LoVo (cell line): ENCODE measurements around the gene MAPKAPK5.
"Not testable (repeated sequence)": the region's sequence is repeated elsewhere in the genome, so short reads cannot be mapped to it uniquely, and the experiment has no call there.

ENCODE experiments used
- DNase-seq: peaks from one replicate; pipeline ENCODE4 v3.0.0-alpha.2; 2016; ENCODE audit warnings: low spot score

The MAPKAPK5 gene

DNA sequence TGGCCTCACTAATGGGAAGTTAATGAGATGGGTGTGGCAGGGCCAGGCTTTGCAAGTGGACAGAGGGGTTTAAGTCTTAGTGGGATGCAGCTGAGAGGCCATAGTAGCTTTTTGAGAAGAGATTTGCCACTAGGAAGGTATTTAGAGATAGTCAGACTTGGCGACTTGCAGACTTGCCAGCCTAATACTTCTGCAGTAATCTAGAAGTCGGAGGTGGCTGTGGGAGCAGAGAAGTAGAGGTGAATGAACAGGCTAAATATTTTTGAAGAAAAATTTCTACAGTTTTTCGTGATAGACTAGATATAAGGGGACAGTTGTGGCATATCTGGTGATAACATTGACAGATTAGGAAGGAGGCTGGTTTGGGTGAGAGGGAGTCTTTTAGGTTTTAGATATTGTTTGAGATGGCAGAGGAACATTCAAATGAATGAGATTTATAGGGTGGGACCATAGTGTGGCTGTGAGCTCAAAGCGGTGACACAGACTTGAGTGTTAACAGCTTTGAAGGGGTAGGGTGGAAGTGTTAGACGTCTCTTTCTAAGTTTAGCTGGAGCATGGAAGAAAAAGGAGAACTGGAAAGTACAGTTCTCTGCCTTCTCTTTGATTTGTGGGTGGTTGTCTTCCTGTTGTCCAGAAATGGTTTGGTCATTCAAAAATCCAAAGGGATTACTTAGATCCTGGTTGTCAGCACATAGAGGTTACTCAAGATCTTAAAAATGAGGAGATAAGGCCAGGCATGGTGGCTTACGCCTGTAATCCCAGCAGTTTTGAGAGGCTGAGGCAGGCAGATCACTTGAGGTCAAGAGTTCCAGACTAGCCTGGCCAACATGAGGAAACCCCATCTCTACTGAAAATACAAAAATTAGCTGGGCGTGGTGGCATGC, 44.9 kb downstream of the MAPKAPK5 start:
- no peak for DNase-seq

DNA sequence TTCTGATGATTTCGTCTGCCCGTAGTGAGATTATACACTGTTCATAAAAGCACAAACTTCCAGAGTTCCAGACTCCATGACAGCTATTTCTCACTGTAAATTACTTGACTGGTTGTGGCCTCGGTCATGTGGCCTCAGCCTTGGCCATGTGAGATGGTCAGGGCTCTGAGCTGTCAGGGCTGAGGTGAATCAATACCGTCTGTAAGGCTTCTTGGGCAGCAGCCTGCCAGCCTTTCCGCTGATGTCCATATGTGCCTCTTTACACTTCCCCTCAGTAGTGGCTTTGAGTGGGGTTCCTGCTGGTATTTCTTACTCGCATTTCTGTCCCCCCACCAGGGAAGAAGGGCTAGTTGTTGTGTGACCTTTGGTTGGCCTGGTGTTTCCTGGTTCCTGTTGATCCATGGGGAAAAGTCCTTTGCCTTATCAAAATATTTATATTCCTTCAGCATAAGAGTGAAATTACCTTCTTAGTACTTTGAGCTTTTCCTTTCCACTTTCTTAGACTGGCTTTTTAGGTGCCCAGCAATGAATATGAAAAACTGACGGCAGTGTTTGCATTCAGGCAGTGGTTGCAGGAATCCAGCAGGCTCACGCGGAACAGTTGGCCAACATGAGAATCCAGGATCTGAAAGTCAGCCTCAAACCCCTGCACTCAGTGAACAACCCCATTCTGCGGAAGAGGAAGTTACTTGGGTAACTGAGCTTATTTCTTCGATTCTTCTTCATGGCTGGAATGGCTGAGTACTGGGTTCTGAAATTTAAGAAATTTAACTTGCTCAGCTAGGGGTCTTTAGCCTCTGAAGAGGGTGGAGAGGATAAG, 46.1 kb downstream of the MAPKAPK5 start:
- DNase-seq, result no peak

DNA sequence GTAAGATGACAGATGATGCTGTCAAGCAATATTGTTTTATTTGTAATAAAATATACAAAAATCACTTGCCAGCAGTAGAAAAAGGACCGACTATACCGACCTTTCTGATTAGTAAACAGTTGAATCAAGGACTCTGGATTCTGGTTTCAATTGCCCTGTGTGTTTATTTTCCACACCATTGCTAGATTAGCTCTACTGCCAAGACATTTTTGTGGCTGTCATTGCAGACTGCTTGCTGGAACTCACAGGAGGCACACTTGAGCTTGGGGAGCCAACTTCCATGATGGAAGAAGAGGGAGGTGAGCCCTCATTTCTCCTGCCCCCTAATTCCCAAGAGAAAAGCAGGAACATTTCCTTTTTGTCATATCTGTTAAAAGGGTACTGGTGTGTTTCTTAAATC, 51.3 kb downstream of the MAPKAPK5 start:
- DNase-seq, result no peak

DNA sequence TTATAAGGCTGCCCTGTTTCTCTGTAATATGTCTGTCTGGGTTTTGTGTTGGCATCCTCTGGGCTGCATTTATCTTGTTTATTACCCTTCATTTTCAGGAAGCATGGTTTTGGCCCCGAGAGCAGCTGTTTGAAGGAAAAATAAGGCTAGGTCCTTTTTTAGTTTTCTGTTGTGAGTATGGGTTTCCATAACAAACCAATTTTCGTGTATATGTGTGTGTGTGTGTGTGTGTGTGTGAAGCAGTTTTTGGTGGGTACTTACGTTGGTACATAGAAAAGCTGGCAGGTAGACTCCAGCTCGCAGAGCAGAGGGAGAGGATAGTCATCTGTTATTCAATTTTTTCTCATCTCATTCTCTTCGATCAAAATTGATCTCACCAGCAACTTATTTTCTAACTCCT, 52.5 kb downstream of the MAPKAPK5 start:
- no peak for DNase-seq

DNA sequence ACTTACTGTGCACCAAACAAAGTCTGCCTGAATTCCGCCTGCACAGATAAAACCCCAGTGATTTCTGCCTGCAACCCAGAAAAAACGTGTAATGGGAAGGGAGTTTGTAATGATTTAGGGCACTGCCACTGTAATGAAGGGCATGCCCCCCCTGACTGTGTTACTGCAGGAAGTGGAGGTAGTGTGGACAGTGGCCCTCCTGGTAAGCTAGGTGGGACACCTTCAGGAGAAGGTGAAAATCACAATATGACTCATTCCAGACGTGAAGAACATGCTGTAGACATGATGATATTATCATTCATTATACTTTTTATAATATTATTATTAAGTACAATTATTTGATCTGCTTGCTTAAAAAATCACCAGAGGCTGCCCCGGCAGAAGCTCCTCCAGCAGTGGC, 59.2 kb downstream of the MAPKAPK5 start:
- no peak for DNase-seq

DNA sequence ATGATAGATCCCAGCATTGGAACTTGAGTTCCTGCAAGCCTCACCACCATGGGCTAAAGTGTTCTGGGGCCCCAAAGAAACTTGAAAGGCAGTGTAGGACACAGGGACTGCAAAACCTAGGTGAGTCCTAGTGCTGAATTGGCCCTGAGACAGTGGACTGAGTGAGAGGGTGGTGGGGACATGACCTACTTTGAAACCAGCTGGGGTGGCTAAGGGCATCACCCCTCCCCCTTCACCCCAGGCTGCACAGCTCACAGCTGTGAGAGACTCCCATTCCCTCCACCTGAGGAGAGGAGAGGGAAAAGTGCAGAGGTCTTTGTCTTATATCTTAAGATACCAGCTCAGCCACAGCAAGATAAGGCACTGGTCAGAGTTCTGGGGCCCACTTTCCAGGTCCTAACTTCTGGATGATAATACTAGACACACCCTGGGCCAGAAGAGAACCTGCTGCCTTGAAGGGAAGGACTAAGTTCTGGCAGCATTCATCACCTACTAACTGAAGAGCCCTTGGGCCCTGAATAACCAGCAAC, 62.5 kb downstream of the MAPKAPK5 start:
- no peak for DNase-seq

DNA sequence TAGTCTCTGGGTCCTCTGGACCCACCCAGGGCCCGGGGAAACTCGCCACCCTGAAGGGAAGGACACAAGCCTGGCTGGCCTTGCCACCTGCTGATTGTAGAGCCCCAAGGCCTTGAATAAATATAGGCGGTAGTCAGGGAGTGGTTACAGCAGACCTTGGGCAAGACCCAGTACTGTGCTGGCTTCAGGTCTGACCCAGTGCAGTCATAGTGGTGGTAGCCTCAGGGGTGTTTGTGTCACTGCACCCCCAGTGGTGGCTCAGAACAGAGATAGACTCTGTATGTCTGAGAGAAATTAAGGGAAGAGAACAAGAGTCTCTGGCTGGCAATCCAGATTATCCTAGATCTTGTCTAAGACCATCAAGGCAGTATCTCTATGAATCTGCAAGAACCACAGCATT, 63.5 kb downstream of the MAPKAPK5 start:
- DNase-seq, result no peak

DNA sequence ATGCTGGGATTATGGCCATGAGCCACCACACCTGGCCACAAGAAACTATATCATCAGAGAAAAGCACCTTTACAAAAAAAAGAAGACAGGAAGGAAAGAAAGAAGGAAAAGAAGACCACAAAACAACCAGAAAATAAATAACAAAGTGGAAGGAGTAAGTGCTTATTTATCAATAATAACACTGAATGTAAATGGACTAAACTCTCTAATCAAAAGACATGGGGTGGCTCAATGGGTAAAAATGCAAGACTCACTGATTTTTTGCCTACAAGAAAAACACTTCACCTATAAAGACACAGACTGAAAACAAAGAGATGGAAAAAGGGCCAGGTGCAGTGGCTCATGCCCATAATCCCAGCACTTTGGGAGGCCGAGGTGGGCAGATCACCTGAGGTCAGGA, 65.7 kb downstream of the MAPKAPK5 start:
- no peak for DNase-seq

DNA sequence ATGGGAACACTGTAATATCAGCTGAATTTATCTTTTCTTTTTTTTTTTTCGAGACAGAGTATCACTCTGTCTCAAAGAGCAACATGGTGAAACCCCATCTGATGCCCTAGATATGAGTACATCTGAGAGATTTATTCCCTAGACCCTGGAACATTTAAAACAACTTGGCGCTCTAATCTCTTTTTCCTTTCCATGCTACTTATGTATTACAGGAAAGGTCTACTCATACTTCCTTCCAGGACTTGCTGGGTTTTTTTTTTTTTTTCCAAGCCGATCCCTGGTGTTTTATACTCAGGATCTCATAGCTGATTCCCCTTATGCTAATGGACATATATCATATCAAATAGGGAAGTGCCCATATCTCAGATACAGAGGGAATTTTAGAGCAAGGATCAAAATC, 83.1 kb downstream of the MAPKAPK5 start:
- DNase-seq, result no peak

DNA sequence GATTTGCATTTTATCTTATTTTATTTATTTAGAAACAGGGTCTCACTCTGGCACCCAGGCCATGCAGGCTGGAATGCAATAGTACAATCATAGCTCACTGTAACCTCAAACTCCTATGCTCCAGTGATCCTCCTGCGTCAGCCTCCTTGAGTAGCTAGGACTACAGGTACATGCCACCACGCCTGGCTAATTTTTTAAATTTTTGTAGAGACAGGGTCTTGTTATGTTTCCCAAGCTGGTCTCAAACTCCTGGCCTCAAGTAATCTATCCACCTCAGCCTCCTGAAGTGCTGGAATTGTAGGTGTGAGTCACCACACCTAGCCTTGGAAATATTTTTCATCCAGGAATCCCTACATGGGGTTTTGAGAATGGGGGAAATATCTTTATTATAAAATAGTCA, 84.6 kb downstream of the MAPKAPK5 start:
- no peak for DNase-seq

DNA sequence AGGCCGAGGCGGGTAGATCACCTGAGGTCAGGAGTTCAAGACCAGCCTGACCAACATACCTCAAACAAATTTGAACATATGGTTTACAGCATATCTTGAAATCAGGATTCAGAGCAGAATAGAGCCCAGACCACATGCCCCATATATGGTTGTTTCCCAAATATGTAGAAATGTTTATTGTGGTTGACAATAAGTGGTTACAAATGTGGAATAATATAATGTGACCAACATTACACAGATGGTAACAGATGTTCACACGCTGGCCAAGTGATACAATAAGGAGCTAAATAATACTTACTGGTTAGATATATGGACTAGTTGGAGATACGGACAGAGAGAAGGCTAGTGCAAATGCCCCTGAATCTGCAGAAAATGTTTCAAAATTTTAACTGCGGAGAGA, 85.3 kb downstream of the MAPKAPK5 start:
- no peak for DNase-seq

DNA sequence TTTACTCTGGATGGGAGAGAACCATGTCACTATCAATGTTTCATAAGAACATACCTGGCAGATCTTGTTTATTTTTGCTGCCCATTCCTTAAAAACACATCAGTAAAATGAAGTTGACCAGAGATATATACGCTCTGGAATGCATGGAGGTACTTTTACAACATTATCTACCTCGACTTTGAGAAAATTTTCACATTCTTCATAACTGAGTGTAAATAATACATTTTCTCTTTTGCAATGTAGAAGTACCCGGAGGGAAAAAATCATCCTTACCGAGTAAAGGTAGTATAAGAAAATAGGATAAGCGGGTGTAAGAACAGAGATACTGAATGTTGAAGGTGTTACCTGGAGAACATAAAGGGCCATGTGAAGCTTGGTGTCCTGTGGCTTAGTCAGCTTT, 90.2 kb downstream of the MAPKAPK5 start:
- no peak for DNase-seq

DNA sequence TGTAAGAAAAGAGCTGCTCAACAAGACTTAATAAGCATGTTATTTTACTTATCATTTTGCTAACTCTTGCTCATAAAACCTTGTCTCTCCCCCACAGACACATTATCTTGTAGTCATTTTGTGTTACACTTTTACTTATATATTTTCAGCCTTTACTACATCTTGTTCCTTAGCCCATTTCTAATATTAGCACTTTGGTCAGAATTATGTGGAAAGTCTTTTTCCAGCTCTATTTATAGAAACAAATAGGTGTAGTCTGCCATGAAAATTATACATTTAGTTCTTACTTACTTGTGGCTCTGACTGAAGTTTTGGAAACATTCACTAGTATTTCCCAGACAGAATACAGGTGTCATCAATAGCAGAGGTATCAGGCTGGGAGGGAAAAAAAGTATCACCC, 94.8 kb downstream of the MAPKAPK5 start:
- no peak for DNase-seq

DNA sequence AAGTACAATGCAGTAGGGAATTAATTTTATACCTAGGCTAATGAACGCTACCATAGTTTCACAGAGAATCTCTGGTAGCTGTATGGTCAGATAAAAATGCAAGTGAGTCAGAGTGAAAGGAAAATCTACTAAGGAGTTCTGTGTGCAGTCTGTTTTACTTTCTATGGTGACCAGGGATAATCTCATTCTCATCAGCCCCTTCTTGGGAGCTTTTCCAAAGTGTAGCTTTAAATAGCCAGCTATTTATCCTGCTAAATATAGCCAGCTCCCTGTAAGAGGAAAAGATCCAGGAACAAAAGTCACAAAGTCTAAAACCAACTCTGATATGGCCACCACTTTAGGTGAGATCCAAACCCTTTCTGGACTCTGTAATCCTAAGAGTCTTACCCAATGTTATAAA, 95.4 kb downstream of the MAPKAPK5 start:
- no peak for DNase-seq

DNA sequence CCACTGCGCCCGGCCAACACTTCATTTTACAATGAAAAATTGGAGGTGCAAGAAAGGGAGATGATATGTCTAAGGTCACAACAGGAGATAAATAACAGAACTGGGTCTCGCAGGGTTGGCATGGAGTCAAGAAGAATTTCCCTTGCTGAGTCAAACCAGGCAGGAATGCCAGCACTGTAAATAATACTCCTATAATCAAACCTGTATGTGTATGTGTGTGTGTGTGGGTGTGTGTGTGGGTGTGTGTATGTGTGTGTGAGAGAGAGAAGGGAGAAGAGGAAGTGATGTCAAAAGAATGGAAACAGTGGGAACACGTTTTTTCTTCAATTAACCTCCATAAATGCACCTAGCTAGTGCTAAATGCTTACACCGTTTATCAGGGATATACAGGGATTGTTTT, 100.5 kb downstream of the MAPKAPK5 start:
- no peak for DNase-seq

DNA sequence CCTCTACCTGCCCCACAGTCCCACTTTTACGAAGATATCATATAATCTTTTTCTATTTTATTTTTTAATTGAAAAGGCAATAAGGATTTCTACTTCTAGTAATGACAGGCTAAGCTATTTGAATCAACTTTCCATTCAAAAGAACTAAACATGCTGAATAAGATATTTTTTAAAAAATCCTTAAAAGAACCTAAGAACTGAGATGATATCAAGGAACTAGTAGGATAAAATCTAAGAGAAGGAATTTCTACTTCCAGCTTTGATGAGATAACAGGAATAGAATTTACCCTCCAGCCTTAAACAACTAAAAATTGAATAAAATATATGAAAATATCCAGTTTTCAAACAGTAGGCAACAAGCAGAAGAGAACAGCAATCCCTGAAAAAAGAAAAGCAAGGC, 101.9 kb downstream of the MAPKAPK5 start:
- DNase-seq, result no peak

DNA sequence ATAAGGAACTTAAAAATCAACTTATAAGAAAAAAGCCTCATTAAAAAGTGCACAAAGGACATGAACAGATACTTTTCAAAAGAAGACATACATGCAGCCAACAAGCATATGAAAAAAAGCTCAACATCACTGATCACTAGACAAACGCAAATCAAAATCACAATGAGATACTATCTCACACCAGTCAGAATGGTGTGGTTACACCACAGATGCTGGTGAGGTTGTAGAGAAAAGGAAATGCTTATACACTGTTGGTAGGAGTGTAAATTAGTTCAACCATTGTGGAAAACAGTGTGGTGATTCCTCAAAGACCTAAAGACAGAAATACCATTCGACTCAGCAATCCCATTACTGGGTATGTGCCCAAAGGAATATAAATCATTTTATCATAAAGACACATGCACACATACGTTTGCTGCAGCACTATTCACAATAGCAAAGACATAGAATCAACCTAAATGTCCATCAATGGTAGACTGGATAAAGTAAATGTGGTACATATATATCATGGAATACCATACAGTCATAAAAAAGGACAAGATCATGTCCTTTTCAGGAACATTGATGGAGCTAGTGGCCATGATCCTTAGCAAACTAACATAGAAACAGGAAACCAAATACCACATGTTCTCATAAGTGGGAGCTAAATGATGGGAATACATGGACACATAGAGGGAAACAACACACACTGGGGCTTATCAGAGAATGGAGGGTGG, 109.1 kb downstream of the MAPKAPK5 start:
- not testable (repeated sequence) for DNase-seq
